Left renal pelvis (tissue), 4 donors: ENCODE data around the gene BICC1. TPM values are rescaled to one million over a fixed set of nuclear protein-coding genes. Genes with fewer than 3 reads are reported as not detected.

ENCODE experiments used
- DNase-seq, 4 donors: peaks; one replicate each; pipeline ENCODE4 v3.0.0-alpha.2; 2013; ENCODE audit warnings: low read depth in 4 of 4, low spot score in 3 of 4
- polyA plus RNA-seq, 4 donors: library from polyadenylated mRNA; unstranded; fragments of 120-200 nt; gene quantifications; one replicate each; pipeline ENCODE4 v1.2.1, GENCODE V29; 2013; ENCODE audit not compliant: insufficient read length in 4 of 4

The BICC1 gene
- polyA plus RNA-seq, 4 donors: 48.7 to 90.2 (median 84.7) TPM

DNA sequence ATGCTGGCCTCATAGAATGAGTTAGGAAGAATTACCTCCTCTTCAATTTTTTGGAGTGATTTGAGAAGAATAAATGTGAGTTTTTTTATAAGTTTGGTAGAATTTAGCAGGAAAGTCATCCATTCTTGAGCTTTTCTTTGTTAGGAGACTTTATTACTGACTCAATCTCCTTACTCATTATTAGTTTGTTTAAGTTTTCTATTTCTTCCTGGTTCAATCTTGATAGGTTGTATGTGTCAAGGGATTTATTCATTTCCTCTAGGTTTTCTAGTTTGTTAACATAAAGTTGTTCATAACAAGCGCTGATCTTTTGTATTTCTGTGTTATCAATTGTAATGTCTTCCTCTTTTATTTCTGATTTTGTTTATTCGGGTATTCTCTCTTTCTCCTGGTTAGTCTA lies 47.4 kb downstream of the BICC1 start:
- no peak for DNase-seq

DNA sequence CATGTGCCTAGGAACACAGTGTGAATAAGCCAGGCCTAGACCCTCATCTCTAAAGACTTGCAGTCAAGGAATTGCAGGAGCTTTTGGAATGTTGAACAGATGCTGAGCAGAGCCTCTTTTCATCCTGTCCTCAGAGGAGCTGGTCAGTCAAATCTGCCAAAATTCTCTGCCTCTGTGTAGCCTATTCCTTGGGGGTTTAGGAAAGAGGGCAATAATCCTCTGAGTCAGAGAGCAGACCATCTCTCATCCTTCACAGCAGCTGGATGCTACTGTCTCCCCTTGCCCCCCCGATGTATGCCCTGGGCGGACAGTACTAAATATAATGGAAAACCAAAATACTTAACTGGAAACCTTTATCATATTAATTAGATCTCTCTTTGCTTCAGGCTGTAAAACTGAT lies 52.6 kb downstream of the BICC1 start:
- no peak for DNase-seq

DNA sequence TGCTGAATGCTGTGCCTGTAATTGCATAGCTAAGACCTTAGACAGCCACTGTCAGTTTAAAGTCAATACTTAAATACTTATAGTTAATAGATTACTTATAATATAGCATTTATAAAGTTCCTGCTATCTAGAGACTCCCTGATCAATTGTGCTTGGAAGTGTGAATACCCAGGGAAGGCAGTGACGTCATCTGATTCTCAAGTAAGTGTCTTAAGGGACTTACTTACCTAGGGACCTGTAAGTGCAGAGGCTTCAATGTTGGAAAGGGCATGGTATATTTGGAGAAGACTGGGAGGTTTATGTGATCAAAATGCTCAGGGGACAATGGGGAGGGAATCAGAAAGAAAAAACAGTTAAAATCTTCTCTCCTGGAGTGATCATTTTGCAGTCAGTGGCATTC lies 55.0 kb downstream of the BICC1 start:
- DNase-seq: no peak

DNA sequence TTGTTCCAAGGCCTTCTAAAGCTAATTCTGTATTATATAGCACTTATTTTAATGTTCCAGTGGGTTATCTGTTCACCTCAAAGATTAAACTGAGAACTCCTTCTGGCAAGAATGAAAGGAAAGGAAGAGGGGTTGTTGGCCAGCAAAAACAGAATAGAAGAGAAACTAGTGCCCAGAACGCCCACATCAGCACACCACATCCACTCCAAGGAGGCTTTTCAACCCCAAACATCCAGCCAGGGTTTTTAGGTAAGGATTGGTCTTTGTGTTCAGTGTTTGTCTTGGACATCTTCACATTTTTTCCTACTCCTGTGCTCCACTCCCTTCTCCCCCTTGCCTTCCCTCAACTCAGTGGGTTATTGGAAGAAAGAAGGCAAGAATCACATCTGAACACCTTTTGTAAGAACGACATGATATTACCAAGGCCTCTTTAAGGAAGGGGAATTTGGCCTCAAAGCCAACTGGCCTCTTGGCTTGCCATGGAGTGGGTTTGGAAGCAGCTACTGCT lies 55.8 kb downstream of the BICC1 start:
- DNase-seq: no peak

DNA sequence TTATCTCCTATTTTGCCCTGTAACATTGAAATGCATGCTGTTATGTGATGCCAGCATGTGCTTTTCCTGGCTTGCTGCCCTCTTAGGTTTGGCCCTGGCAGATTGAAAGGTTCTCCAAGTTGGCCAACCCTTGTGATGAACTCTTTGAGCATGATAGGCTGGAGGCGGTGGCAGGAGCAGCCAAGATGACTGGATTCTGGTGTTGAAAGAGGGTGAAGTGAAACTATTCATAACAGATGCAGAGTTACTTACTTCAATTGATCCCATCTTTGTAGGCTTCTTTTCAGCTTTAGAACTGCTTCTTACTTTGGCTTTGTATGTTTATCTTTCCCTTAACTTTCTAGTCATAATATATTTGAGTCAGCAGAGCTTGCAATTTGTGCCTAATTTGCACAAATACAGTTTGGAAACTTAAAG lies 57.6 kb downstream of the BICC1 start:
- DNase-seq: no peak

DNA sequence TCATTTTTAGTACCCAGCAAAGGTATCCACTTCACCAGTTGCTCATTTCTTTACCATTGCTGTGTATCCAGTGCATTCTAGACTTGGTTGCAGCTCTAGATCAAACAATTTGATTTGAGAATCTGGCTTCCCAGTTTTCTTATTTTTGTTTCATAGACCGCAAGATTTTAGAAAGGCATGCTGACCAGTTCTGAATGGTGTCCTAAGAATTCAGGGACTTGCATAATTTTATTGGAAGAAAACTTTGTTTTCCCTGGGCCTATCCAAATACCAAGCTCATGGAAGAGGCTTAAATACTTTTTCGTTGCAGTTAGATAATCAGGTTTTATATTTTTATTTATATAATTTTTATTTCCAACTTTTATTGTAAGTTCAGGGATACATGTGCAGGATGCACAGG lies 58.3 kb downstream of the BICC1 start:
- DNase-seq: no peak

DNA sequence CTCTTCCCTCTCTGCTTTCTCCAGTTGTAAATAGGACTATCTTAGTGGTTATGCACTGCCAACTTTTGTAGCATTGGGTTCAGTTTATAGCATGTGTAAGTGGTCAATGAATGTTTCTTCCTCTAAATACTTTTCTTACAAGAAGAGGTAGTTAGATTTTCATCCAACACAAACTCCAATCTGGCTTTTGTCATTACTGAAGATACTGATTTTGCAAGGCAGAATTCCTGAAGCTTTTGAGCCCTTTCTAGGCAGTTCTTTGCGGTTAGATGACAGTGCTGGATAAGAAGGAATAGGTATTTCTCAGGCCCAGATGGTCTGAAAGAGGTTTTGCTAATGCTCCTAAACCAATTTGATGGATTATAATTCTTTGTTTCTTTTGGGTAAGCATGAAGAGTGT lies 60.5 kb downstream of the BICC1 start:
- DNase-seq: no peak

DNA sequence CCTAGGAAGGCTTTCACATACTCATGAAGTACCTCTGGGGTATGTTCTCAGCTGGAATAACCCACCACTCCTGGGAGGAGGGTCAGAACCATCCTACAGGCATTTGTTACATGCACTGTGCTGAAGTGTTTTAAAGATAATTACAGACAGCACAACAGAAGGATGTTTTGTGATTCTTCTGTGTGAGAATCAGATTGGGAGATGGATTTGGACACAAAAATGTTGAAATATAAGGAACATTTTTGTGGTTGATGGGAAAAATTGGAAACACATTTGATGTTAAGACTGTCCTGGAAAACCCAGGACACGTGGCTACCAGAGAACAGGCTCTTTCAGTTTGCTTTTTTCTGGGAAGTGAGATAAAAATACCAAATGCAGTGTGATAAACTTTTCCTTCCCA lies 61.4 kb downstream of the BICC1 start:
- DNase-seq: no peak

DNA sequence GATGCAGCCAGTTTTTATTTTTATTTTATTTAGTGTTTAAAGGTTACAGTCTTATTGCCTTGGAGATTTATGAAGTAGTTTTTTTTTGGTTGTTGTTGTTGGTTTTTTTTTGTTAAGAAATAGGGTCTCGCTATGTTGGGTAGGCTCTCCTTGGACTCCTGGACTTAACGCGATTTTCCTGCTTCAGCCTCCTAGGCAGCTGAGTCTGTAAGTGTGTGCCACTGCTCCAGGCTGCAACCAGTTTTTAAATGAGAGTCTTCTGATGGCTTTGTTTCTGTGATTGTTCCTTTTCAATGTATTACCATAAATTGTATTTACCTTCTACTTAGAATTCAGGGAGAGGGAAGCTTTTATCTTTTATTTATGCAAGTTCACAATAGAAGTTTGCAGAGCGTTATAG lies 62.8 kb downstream of the BICC1 start:
- no peak for DNase-seq

DNA sequence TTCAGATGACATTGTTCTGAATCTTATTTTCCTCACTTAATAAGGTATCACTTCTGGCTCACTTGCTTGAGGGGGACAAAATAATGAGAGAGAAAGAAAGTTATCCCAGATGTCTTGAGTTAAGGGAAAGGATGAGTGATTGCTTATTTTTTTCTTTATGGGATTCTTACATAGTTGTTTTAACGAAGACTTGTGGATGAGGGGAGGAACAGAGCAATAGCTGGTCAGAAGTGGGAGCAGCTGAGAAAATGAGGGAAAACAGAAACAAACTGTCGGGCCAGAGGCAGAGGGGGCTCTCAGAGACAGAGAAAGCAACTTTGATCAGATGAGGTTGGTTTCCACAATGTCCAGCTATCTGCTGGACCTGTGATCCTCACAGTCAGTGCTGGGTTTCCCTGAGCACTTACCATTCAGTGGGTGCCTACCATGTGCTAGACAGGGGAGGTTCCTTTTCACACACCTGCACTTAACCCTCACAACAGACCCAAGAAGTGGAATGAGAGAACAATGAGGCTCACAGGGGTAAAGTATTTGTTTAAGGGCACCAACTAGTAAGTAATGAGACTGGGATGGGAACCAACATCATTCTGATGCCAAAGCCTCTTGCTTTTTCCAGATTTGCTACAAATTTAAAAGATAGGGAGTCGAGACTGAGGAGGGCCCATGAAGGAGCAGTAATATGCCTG lies 64.2 kb downstream of the BICC1 start:
- DNase-seq: no peak

DNA sequence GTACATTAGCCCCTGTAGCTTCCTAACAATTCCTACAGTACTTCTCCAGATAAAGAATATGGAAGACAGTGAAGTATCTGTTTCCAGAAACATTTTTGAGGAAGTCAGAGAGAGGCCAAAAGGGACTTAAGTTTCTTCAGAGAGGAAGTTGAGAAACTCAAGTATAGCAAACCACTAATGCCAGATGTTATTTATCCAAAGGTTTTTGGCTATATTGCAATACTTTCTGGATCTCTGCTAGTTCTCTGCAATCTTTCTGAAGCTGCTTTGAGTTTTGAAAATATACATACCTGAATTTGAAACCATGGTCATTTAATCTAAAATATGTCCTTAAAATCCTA lies 64.7 kb downstream of the BICC1 start:
- DNase-seq: no peak

DNA sequence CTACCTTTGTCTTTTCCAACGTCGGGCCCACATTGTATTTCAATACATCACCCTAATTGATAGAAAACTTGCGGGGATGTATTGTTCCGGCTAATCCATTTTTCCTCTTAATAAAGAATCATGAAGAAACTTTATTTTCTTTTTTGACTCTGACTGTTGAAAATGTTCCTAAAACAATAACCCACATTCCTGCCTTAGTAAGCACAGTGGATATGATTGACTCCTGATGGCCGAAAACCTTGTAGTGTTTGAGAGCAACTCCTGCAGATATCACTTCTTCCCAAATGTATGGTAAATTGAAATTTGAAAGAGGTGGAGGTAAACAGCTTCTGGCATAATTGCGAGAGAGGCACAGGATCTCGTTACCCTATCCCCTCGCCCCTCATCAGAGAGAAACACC lies 65.7 kb downstream of the BICC1 start:
- DNase-seq: no peak

DNA sequence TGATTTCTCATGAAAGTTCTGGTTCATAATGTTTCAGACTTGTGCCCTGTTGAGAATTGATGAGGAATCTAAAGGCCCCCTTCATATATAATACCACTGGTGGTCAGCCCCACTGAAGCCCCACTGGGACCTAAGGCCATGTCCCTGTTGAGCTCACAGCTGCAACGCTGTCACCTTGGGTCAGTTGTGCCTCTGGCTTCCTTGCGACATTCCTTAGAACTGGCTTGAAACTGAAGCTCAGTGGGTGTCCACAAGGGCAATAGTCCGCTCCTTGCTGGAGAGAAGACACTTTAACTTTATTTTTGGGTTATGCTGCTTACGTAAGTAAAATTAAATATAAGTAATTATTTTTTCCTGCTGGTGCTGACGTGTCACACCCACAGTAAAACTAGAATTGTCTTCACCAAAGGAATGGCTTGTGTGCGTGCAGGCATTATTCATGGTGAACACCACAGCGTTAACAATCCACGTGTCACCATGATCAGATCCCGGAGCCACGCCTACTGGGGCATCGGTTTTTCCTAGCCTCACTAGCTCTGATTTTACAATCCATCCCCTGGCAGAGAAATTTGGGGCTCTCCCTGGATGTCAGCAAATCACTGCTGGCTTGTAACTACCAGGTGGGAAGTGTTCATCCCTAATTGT lies 66.5 kb downstream of the BICC1 start:
- DNase-seq: no peak

DNA sequence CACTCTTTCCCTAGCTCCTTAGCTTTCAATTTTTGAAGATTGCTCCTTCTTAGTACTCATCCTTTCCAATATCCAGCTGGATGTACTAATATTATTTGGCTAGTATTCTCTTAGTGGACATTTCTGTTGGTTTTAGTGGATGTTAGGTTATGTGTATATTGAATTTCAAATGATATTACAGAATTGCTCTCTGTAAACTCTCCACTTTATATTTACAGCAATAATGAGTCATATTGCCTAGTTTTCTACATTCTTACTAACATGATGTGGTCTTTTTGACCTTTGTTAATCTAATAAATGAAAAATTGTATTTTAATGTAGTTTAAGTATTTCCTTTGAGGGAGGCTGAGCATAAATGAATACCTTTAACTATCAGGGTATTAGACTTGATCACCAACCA lies 69.4 kb downstream of the BICC1 start:
- no peak for DNase-seq

DNA sequence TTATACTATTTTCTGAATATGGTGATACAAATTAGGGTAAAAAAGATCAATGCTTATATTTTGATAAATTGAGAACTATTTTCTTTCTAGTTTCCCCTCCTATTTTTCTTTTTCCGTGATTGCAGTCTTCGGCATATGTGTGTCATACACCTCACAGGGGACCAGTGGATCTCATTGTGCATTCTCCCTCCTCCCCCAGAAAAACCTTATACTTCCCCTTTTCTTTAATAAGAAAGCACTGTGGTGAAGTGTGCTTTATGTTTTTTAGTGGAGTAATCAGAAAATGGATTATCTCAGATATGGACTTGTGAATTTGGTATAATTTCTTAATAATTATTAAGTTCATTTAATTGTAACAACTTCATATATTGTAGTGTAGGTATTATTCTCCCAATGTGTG lies 72.8 kb downstream of the BICC1 start:
- DNase-seq: no peak

DNA sequence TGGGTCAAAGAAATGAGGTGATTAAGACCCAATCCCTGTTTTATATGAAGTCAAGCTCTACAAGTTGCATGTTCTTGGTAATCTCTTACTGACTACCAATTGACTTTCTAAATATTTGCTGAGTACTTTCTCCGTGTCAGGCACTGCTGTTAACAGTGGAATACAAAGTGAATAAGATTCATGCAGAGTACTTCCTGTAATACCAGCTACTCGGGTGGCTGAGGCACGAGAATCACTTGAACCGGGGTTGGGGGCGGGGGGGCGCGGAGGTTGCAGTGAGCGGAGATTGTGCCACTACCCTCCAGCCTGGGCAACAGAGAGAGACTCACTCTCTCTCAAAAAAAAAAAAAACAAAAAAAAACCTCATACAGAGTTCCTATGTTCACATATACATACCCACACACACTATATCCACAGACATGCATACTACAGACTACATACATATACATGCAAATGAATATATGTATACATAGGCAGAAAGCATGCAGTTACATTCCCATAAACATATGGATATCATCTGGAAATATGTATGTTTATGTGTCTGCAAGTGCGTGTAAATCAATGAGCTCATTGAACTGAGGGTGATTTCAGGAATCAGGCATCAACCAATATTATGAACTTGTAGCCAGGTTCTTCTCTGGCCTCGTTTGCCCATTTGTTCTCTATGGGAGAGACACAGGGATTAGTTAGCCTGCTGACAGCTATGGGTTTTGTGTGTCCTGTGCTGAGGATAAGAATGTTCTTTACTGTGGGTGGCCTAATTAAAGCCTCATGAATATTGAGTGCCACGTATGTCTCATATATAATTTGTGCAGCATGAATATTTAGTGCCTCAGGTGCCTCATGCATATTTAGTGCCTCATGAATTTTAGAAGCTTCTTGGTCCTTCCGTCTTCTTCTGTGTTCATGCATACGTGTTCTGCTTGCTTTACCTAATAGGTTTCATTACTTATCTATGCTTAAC lies 73.9 kb downstream of the BICC1 start:
- no peak for DNase-seq

DNA sequence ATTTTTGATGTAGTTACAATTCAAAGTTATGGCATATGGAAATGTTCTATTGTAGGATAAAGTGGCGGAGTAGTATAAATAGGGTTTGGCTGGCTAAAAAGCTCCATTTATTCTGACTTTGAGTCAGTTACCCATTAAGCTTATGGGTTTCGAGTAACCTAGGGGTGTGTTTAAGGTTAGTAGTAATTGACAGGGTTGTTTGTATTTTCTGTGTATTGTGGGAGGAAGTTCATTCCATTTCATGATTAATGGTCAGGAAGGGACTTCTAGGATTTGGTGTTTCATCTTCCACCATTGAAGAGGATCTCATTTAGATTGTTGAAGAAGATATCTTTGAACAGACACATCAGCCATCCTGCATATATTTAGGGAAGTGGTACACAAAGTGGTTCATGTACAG lies 75.0 kb downstream of the BICC1 start:
- no peak for DNase-seq

DNA sequence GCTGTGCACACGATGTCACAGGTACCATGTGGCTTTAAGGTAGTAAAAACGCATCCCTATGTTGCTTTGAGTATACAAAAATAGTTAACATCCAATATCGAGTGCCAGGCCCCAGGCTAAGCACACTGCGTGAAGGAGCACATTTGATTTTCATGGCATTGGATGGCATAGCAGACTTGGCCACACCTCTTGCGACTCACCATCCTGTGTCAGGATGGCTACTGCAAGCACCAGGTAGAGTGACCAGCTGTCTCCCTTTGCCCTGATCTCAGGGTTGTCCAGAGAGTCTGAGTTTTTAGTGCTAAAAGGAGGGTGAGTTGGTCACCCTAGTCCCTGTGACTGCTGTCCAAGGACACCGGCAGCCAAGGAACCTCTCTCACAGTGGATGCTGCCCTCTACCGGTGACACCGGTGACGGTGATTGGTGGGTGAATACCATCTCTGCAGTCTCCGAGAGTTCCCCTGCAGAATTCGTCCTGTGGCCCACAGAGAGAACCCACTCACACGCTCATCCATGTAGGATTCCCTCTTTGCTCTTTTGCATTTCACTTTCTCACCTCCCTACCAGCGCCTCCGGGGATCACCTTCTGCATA lies 76.1 kb downstream of the BICC1 start:
- DNase-seq: no peak

DNA sequence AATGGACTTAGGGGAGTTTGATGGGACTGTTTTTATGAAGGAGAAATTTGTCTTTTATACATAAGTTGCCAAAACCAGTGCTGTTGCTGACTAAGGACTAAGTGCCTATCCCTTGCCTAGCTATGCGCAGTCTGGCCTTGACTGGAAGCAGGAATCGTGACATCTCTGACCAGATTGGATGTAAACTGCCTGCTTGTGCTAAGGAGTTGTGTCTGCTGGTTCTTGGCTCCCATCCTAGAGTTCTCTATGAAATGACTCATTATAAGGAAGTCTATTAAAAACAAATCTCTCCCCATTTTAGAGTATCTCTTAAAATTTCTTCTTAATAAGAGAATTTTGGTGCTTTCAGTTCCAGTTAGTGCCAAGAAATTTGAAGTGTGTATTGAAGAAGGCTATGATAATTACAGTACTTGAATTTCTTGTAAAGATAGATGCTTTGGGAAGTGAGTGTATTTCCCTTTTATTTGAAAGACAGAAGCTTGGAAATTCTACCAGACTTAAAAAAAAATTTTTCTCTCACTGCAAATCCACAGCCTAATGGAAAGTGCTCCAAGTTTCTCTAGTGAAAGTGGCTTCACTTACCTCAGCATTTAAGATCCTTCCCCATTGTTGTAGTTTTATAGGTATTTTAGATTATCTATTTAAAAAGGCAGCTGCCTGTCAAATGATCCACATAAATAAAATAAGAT lies 77.6 kb downstream of the BICC1 start:
- no peak for DNase-seq

DNA sequence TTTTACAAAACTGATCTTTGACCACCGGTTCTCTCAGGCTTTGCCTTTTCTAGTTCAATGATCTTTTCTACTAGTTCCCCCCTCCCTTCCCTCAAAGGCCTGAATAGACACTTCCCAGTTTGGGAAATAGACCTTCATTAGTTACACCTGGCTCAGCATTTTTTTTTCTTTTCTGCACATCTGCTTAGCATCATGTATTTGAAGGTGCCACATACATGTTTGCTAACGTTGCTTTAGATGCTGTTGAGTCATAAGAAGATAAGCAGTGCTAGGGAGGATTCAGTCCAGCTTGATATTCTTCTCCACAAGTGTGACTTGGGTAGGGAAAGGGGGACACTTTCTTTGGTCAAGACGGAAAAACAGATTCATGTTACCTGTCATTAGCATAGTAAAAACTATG lies 78.3 kb downstream of the BICC1 start:
- no peak for DNase-seq

DNA sequence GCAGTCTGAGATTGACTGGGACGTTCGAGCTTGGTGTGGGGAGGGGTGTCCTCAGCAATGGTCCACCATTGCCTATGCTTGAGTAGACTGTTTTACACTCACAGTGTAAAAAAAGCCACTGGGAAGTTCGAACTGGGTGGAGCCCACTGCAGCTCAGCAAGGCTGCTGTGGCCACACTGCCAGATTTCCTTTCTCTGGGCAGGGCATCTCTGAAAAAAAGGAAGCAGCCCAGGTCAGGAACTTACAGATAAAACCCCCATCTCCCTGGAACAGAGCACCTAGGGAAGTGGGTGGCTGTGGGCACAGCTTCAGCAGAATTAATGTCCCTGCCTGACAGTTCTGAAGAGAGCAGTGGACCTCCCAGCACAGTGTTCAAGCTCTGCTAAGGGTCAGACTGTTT lies 80.3 kb downstream of the BICC1 start:
- no peak for DNase-seq
